GM12878 (cell line): ENCODE data around the gene TMUB2. TPM values are rescaled to one million over a fixed set of nuclear protein-coding genes. Genes with fewer than 3 reads are reported as not detected.
A peak's percentile ranks its signal among the peaks of the same experiment; 100 is the strongest.

Experiments used
- CEBPB ChIP-seq, 2 experiments: fragments of 150-350 bp in 1 of 2; IDR thresholded peaks; 2 replicates each; pipeline ENCODE4 v1.6.1; 2012 to 2014; ENCODE audit warnings: low read depth in 2 of 2, low read length in 2 of 2, borderline replicate concordance in 1 of 2, inconsistent platforms in 1 of 2
- FOS ChIP-seq: IDR thresholded peaks from 3 replicates; pipeline ENCODE4 v1.6.1; 2011; ENCODE audit warnings: borderline replicate concordance; ENCODE audit not compliant: insufficient read length; ENCODE audit errors: extremely low read depth
- HSF1 ChIP-seq: fragments of 150-350 bp; IDR thresholded peaks from 2 replicates; pipeline ENCODE4 v1.6.1; 2014; ENCODE audit warnings: mild to moderate bottlenecking, low read depth, low read length
- IKZF2 ChIP-seq, 2 experiments: fragments of 450-650 bp; IDR thresholded peaks; 2 replicates each; pipeline ENCODE4 v1.6.1; 2017; ENCODE audit warnings: mild to moderate bottlenecking in 2 of 2, moderate library complexity in 2 of 2
- KDM1A ChIP-seq: fragments of 200-600 bp; sonication (generic); IDR thresholded peaks from 2 replicates; pipeline ENCODE4 v1.6.1; 2016; ENCODE audit warnings: borderline replicate concordance
- MXI1 ChIP-seq: fragments of 150-350 bp; IDR thresholded peaks from 2 replicates; pipeline ENCODE4 v1.6.1; 2011; ENCODE audit warnings: low read depth, mild to moderate bottlenecking, inconsistent platforms, low read length, improper control_type of control experiment
- NFXL1 ChIP-seq: fragments of 450-650 bp; IDR thresholded peaks from 2 replicates; pipeline ENCODE4 v1.6.1; 2017; ENCODE audit warnings: antibody characterized with exemption, mild to moderate bottlenecking, borderline replicate concordance
- NR2F1 ChIP-seq: fragments of 450-650 bp; conservative IDR thresholded peaks from 2 replicates; pipeline ENCODE4 v1.6.1; 2017; ENCODE audit warnings: mild to moderate bottlenecking
- PAX5 ChIP-seq: IDR thresholded peaks from 2 replicates; pipeline ENCODE4 v1.6.1; 2011; ENCODE audit warnings: low read depth, low read length, borderline replicate concordance
- PML ChIP-seq: IDR thresholded peaks from 2 replicates; pipeline ENCODE4 v1.6.1; 2012; ENCODE audit warnings: low read length, inconsistent platforms
- RAD21 ChIP-seq: IDR thresholded peaks from 2 replicates; pipeline ENCODE4 v1.6.1; 2011; ENCODE audit warnings: mild to moderate bottlenecking, low read depth, low read length, moderate library complexity; ENCODE audit not compliant: insufficient read depth
- RAD51 ChIP-seq: fragments of 450-650 bp; IDR thresholded peaks from 2 replicates; pipeline ENCODE4 v1.6.1; 2016; ENCODE audit warnings: moderate library complexity, mild to moderate bottlenecking, inconsistent platforms
- RBBP5 ChIP-seq: fragments of 200-600 bp; sonication (generic); conservative IDR thresholded peaks from 2 replicates; pipeline ENCODE4 v1.6.1; 2016
- RELA ChIP-seq: fragments of 450-650 bp; IDR thresholded peaks from 2 replicates; pipeline ENCODE4 v1.8.0; 2014; ENCODE audit warnings: borderline replicate concordance; ENCODE audit not compliant: partially characterized antibody
- RUNX3 ChIP-seq: IDR thresholded peaks from 2 replicates; pipeline ENCODE4 v1.6.1; 2012; ENCODE audit warnings: low read length, inconsistent platforms
- SIX5 ChIP-seq: IDR thresholded peaks from 2 replicates; pipeline ENCODE4 v1.6.1; 2011; ENCODE audit warnings: mild to moderate bottlenecking, low read depth, low read length, moderate library complexity; ENCODE audit not compliant: severe bottlenecking
- SP1 ChIP-seq: IDR thresholded peaks from one replicate; pipeline ENCODE4 v1.6.1; 2011; ENCODE audit warnings: low read depth, low read length
- SREBF2 ChIP-seq: IDR thresholded peaks from 2 replicates; pipeline ENCODE4 v1.6.1; 2012; ENCODE audit warnings: mild to moderate bottlenecking, low read length
- STAT3 ChIP-seq: IDR thresholded peaks from 2 replicates; pipeline ENCODE4 v1.6.1; 2011; ENCODE audit warnings: low read depth, low read length, improper control_type of control experiment
- SUPT20H ChIP-seq: IDR thresholded peaks from 2 replicates; pipeline ENCODE4 v1.6.1; 2011; ENCODE audit warnings: low read depth, mild to moderate bottlenecking, low read length, moderate library complexity, borderline replicate concordance; ENCODE audit not compliant: control insufficient read depth
- ZNF207 ChIP-seq: fragments of 450-650 bp; IDR thresholded peaks from 2 replicates; pipeline ENCODE4 v1.6.1; 2014; ENCODE audit warnings: antibody characterized with exemption, mild to moderate bottlenecking, borderline replicate concordance
- polyA plus RNA-seq, 11 experiments: library from polyadenylated mRNA; depleted of rRNA in 4 of 11; unstranded in 6 of 11; stranded (reverse) in 5 of 11; fragments of >200 nt; fragmentation: Nextera tagmentation in 4 of 11; fragmentation: Illumina TruSeq in 1 of 11; extraction: Ambion mirVana in 4 of 11; extraction: Trizol in 1 of 11; gene quantifications; 1 replicate in 1 of 11; 2 replicates in 10 of 11; pipeline versions ENCODE4 v1.2.1 to v1.2.3, GENCODE V29; 2011 to 2016; ENCODE audit warnings: inconsistent platforms in 2 of 11, missing spikeins in 2 of 11, low read depth in 1 of 11
- total RNA-seq, 4 experiments: library from RNA; depleted of rRNA in 3 of 4; stranded (reverse); fragments of >200 nt in 3 of 4; fragmentation: Illumina TruSeq in 1 of 4; extraction: Trizol in 1 of 4; gene quantifications; 2 replicates each; pipeline versions ENCODE4 v1.2.1 to v1.2.3, GENCODE V29; 2013 to 2021
- TF ChIP-seq, protein P1 (sequence below): fragments of 450-650 bp; IDR thresholded peaks from 2 replicates; pipeline ENCODE4 v1.6.1; 2017; ENCODE audit warnings: mild to moderate bottlenecking
- TF ChIP-seq, protein P2 (sequence below): fragments of 450-650 bp; IDR thresholded peaks from 2 replicates; pipeline ENCODE4 v1.6.1; 2018; ENCODE audit warnings: borderline replicate concordance, mild to moderate bottlenecking; ENCODE audit not compliant: partially characterized antibody
- TF ChIP-seq, protein P3 (sequence below): fragments of 450-650 bp; IDR thresholded peaks from 2 replicates; pipeline ENCODE4 v1.6.1; 2016; ENCODE audit warnings: mild to moderate bottlenecking

The TMUB2 gene
- total and polyA plus RNA-seq, 10 of the 15 experiments (the other 5 are each of a cell fraction or from before 2014, with no cell fraction given) = 4.3 to 34.0 (median 20.0) TPM

DNA sequence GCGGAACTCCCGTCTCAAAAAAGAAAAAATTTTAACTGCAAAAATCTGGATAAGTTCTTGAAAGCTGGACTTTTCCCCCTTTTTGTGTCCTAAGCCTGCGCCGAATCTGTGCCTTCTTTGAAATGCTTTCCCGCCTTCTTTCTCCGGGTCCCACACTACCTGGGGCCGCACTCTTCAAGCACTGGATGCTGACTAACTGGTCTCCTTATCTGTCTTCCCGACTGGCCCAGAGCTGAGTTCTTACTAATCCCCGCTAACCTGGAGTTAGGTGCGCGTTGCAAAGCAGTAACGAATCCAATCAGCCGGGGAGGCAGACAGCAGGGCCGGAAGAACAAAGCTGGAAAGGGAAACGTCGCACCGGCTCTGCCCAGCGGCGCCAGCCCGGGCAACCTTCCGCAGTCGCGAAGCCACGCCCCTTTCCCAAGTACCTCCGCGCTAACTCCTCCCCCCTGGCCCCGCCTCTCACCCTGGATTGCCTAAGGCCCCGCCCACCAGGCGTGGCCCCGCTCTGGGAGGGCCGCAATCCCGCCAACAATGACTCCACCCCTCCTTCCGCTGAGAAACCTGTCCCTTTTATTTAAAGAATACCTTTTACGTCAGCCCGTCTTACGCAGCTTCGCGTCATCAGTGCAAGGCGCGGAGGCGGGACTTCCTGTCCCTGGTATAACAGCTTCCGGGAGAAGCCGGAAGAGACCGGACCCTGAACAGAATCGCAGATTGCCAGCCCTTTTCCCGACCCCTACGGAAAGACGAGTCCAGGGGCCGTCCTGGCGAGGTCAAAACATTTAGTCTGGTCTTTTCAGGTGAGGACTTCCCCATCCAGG, at the start of gene TMUB2 (continued):
- TF ChIP-seq, protein P1, sequence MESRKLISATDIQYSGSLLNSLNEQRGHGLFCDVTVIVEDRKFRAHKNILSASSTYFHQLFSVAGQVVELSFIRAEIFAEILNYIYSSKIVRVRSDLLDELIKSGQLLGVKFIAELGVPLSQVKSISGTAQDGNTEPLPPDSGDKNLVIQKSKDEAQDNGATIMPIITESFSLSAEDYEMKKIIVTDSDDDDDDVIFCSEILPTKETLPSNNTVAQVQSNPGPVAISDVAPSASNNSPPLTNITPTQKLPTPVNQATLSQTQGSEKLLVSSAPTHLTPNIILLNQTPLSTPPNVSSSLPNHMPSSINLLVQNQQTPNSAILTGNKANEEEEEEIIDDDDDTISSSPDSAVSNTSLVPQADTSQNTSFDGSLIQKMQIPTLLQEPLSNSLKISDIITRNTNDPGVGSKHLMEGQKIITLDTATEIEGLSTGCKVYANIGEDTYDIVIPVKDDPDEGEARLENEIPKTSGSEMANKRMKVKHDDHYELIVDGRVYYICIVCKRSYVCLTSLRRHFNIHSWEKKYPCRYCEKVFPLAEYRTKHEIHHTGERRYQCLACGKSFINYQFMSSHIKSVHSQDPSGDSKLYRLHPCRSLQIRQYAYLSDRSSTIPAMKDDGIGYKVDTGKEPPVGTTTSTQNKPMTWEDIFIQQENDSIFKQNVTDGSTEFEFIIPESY = no peak
- TF ChIP-seq RUNX3 (no peak), CEBPB (IDR thresholded peaks at IDR 0.05; ENCODE audit: borderline replicate concordance in 1 of 2, low read depth in 2 of 2, low read length in 2 of 2) (no peak), MXI1 (0 out of 2 replicates have a peak, but pooled peaks have one; percentile 76), SP1 (peak; percentile 86), SIX5 (peak; percentile 39), ZNF207 (0 out of 2 replicates have a peak, but pooled peaks have one; percentile 42), PML (0 out of 2 replicates have a peak, but pooled peaks have one; percentile 1), STAT3 (no peak; the same call in 1 of the 2 replicates), HSF1 (no peak), IKZF2 (IDR thresholded peaks at IDR 0.05) (peak; percentile 20 to 46; a peak in 3 of 4 replicates), RAD51 (no peak), SREBF2 (no peak), FOS (no peak), RBBP5 (no peak), PAX5 (0 out of 2 replicates have a peak, but pooled peaks have one; percentile 5), SUPT20H (no peak), NFXL1 (no peak), RAD21 (no peak), NR2F1 (no peak), KDM1A (no peak), RELA (peak; percentile 4)
- TF ChIP-seq, protein P2, sequence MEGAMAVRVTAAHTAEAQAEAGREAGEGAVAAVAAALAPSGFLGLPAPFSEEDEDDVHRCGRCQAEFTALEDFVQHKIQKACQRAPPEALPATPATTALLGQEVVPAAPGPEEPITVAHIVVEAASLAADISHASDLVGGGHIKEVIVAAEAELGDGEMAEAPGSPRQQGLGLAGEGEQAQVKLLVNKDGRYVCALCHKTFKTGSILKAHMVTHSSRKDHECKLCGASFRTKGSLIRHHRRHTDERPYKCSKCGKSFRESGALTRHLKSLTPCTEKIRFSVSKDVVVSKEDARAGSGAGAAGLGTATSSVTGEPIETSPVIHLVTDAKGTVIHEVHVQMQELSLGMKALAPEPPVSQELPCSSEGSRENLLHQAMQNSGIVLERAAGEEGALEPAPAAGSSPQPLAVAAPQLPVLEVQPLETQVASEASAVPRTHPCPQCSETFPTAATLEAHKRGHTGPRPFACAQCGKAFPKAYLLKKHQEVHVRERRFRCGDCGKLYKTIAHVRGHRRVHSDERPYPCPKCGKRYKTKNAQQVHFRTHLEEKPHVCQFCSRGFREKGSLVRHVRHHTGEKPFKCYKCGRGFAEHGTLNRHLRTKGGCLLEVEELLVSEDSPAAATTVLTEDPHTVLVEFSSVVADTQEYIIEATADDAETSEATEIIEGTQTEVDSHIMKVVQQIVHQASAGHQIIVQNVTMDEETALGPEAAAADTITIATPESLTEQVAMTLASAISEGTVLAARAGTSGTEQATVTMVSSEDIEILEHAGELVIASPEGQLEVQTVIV = peak; percentile 73
- TF ChIP-seq, protein P3, sequence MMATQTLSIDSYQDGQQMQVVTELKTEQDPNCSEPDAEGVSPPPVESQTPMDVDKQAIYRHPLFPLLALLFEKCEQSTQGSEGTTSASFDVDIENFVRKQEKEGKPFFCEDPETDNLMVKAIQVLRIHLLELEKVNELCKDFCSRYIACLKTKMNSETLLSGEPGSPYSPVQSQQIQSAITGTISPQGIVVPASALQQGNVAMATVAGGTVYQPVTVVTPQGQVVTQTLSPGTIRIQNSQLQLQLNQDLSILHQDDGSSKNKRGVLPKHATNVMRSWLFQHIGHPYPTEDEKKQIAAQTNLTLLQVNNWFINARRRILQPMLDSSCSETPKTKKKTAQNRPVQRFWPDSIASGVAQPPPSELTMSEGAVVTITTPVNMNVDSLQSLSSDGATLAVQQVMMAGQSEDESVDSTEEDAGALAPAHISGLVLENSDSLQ = peak; percentile 76
